GM10847 (cell line): Measurements from ENCODE around the gene FRY.

Experiments used
- POLR2A ChIP-seq: IDR thresholded peaks from 2 replicates; pipeline ENCODE4 v1.6.1; 2011; ENCODE audit not compliant: insufficient read length; ENCODE audit errors: extremely low read depth

Gene FRY

DNA sequence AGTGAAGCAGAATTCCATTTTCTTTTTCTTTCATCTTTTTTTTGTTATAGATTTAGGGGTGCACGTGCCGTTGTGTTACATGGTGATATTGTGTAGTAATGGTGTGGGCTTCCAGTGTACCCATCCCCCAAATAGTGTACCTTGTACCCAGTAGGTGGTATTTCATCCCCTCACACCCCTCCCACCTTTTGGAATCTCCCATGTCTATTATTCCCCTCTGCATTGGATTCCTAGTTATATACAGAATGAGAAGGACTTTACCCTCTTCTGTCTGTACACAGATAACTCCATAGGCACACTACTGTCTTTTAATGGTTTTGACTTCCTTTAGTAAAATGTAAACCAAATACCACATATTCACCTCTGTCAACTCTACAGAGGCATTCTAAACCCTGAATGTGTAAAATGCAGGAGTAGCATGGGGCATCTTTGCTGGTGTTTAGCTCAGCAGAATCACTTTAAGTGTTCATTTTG is 28.0 kb downstream of the FRY start:
- TF ChIP-seq POLR2A: no peak

DNA sequence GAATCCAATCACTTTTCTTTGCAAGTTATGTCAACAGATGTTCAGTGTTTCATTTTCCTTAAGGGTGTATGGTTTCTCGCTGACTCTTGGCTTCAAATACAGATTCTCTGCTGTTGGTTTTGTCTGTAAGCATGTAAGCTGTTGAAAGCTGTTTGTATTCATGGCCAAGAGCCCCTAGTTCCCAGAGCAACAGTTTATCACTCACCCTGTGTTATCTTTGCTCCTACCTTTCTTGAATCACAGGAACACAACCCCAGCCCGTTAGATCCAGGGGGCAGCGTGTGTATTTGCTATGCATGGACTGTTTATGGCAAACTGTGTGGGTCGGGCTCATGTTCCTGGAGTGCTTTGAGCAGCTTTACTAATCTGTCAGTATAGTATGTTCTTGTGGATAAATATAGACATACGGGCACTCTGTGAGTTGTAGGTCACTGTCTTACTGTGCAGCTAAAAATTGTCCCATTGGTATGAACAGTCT is 28.9 kb downstream of the FRY start:
- TF ChIP-seq POLR2A: no peak

DNA sequence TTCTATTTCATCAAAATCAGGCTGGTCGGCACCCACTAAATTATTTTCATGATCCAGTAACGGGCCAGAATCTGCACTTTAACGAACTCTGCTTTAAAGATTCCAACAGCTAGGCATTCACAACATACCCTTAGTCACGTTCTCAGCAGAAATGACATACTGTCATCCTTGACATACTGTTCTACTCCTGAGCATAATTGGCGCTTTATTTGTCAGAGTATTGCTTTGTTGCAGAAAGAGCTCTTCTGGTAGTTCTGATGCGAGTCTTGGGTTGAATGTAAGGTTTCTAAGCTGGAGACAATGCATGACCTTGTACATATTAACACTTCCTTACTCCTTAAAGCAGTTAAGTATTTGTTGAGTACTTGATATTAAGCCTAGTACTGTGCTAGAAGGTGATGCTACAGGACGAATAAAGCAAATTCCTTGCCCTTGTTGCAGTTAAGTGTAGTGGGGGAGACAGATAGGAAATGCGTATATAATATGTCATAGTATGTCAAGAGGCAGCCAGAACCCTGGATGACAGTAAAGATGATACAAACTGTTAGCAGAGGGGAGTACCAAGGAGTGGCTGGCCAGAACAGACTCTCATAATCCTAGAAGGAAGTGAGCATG is 32.2 kb downstream of the FRY start:
- no peak for TF ChIP-seq POLR2A

DNA sequence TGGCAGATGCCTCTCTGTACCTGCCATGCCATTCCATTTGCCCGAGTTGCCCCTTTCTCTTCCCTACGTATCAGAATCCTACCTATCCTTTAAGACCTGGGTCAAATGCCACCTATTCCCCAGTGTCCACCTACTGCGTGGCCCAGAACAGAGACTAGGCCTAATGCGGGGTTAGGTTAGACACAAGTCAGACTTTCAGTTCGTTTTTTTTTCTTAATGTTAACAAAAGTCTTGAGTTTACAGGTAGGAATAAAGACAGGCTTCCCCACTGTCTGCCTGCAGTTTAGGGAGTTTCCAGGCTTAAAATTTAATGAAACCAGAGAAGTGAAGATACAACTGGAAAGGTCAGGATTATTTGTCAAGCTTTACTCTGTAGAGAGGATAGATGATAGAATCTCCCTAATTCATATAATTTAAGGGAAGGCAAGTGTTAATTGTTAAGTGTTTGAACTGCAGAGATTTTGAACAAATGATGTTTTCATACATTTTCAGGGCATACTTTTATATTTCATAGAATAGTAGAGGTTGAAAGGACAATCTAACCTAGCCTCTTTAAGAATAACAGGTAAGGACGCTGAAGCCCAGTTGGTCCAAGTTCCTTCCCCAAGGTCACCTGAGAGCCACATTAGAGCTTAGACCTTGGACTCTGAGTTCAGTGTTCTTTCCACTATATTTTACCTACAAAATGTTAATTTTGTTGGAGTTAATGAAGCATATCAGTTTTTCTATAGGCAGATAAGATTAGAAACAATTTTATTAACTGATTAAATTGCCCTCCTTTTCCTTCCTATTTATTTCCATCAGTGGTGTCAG is 35.8 kb downstream of the FRY start:
- TF ChIP-seq POLR2A: no peak

DNA sequence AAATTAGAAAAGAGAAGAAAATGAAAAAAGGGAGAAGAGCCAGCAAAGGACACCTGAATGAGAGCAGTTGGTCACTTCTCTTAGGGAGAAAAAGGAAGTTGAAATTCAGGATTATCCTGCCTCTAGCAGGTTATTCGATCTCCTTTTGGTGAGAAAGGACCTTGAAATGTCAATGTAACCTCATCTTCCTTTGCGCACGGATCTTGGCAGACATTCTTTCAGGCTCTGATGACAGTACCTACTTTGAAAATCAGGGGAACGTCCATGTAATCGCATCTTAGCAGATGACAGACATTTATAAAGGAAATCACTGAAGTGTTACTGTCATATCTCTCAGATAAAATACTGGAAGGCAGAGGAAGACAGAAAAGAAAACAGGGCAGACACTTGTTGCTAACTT is 36.7 kb downstream of the FRY start:
- no peak for TF ChIP-seq POLR2A

DNA sequence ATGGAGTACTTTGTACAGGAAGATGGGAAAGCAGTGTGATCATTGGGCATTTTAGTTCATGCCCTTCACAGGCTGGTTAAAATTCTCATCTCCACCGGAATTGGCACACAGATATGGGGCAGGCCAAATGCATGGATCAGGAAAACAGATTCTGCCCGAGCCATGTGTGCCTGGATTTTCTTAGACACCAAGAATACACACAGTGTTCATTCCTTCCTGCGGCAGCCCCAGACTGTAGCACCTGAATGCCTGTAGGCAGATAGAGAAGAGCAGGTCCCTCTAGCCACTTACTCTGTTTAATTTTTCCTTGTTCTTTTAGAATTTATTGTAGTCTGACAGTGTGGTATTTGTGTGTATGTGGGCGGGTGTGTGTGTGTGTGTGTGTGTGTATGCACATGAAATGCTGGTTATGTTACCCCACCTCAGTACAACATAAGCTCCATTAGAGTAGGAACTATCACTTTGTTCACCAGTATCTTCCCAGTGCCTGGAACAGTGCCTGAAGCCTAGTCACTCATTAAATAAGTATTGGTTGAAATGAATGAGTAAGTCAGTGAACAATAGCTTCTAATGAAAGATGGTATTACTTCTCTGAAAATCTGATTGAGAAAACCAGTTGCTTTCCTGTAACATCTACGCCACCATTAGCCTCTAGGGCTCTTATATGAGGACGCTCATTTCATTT is 41.7 kb downstream of the FRY start:
- no peak for TF ChIP-seq POLR2A

DNA sequence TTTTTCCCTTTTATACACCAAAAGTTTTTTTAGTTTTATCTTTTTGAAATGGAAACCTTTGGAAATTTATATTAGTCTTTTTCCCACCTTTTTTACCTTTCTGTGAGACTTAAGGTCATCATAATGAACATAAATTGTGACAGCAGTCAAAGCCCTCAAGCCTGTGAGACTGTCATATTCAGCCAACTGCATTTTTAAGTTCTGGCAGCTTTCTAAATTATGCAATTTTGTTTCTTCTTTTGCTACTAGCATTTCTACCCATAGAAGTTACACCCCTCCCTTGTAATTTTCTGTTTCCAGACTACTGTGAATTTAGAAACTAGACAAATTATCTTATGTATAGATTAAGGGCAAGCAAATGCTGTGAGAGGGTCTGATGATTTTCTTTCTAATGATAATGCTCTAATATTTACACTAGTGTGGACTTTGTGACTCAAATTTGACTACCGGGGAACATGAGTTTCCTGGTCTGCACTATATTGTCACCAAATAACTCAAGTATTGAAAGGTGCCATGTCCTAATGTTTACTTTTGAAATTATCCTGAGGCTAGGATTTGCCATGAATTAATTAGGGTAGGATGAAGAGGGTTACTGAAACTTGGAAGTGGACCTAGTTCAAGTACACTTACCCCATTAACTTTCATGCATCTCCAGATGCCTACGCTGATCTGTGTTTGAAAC is 43.7 kb downstream of the FRY start:
- no peak for TF ChIP-seq POLR2A

DNA sequence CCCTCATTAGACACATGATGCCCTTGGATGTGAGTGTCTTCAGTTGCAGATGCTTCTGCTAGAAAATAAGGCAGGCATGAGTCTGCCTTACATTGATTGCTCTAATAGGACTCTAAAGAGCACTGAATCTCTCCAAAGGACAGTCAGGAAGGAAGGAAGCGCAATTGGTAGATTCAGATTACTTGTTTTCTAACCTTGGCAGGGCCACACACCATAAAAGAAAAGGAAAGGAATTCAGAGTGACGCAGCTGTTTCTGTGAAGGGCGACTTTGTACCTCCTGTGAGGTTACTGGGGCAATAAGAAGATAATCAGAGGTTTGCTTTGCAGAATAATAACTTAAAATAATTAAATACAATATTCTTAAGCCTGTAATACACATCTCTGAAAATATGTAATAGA is 48.0 kb downstream of the FRY start:
- TF ChIP-seq POLR2A: no peak

DNA sequence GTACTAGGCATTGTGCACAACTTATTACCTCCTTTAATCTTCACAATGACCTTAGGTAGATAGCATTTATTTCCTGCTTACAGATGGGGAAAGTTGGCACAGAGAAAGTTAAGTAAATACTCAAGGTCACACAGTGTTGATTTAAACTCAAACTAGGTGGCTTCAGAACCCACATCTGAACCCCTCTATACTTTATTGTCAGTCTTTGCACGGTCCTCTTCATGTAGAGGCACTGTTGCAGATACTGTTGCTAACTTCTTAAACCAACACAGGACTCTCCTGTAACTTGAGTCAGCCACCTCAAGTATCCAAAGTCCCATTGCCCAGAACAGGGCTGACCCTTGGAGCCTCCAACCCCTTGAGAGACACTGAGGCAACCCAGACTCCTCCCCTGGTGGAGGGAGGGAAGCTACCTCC is 48.8 kb downstream of the FRY start:
- TF ChIP-seq POLR2A: no peak

DNA sequence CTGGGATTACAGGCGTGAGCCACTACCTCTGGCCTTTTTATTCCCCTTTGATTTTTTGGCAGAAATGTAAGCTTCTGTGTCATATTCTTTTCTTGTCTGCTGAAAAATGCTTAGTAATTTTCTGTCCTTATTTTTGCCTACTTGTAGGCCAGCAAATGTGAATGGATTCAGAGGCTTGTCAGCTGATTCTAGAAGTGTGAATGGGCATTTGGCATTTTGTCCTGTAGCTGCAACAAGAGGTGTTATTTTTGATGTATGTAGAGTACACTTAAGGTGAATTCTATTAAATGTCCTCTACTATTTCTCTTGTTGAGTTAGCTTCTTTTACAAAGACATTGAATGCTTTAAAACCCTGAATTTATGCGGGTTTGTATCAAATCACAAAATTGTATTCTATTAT is 50.0 kb downstream of the FRY start:
- TF ChIP-seq POLR2A: no peak

DNA sequence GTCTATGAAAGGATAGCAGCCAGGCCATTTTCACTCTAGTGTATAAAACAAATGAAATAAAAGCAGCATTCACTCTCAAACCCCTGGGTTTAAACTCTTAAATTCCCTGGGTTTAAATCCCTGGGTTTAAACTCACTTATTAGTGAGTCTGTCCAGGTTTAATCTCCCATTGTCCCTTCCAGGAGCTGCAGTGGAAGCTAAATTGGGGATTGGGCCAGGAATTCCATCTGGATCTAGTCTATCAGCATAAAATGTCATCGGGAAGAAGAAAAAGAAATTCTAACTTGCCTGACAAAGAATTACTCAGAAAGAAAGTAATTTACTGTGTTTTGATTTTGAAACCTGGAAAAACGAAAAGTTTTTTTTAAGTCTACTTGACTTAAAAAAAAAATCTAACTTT is 54.8 kb downstream of the FRY start:
- no peak for TF ChIP-seq POLR2A

DNA sequence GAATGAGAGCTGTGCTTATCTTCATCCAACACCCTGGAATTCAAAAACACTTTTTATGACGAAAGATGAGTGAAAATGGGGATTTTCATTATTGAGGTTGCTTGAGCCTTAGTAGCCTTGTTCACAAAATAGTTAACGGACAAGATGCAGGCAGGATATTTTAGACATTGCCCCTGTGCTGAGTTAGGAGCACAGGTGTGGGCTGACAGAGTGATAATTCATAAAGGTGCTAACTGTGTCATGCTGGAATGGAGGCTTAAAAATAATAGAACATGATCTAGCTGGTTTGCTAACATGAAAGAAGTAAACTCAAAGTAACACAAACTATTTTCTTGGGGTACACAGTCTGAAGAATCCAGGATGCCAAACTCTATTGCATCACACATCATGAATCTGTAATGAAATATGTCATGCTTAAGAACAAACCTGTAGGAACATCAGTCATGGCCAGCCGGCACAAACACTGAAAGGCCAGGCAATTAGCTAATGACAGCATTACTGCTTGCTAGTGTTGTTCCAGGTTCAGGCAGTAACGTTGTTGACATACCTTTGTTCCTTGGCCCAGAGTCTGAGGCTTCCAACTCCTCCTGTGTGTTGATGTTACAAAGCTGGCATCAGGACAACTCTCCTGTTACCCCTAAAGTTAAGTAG is 55.3 kb downstream of the FRY start:
- no peak for TF ChIP-seq POLR2A

DNA sequence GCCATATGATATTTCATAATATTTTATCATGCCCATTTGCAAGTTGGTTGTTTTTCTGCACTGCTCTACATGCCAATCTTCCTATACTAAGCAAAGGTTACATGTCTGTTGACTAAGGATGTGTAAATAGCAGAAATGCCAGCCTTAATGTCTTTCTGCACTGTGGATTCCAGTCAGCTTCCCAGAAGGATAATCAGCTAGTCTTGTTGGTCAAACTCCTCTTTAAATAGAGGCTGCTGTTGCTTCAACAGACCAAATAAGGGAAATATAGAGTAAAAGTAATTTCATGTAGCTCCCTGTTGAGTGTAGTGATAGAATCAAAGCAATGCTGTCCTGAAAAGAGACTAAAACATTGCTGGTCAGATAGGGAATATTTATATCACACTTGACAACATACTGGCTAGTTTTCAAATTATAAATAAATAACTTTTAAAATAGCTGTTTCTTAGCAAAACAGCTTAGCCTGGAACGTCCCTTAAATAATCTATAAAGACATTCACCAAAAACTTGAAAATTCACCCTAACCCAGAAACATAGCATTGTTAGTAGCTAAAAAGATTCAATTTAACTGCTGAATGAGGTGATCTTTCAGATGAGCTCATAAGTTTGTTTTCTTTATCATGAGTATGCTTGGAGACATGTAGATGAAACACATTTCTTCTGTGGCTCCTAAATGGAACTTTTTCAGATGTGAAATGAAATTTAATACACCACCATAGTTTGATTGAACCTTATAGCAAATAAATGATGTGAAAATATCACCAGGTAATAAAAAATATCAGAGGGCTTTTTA is 56.6 kb downstream of the FRY start:
- no peak for TF ChIP-seq POLR2A

DNA sequence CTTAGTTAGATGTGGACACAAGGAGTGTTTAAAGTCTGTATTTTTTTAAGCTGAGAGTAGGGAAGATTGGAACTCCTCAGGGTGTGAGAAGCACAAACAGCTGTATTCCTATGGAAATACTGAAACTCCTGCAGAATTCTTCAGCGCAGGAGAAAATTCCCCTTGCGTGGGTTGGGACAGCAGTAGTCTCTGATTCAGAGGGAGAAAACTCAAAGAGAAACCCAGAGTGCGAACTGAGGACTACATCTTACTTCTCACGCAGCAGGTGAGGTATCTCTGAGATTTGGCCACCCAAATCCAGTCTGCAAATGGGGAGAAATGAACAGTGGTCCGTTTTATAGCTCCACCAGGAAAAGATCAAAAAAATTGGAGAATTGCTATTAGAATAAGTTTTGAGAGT is 60.9 kb downstream of the FRY start:
- TF ChIP-seq POLR2A: no peak
